Activated CD4-positive, alpha-beta memory T cell treated with anti-CD3 and anti-CD28 coated beads, Interleukin-2, amount 10 ng/mL, durations not matched to agents 7 days and 5 days (primary cell): Measurements from ENCODE around the gene TAS2R13. TPM values are rescaled to one million over a fixed set of nuclear protein-coding genes. Genes with fewer than 3 reads are reported as not detected.

Experiments
- CTCF ChIA-PET: fragments of 350-600 bp; sonication (Branson Sonifier 250); formaldehyde crosslinking; loops from one replicate; lab custom pipeline; 2021; ENCODE audit warnings: antibody characterized with exemption, inconsistent platforms; lab: Charles Lee
- POLR2A ChIA-PET: fragments of 350-600 bp; sonication (Branson Sonifier 250); formaldehyde crosslinking; loops from one replicate; lab custom pipeline; 2021; ENCODE audit warnings: antibody characterized with exemption; lab: Charles Lee
- DNase-seq: peaks from one replicate; pipeline ENCODE4 v3.0.0-alpha.2; 2020
- H3K27ac Mint-ChIP-seq: one replicate; pipeline ENCODE4 v1.8.0; 2021; ENCODE audit warnings: mild to moderate bottlenecking, mixed read lengths
- H3K27me3 Mint-ChIP-seq: one replicate; pipeline ENCODE4 v1.8.0; 2021; ENCODE audit warnings: mixed read lengths
- H3K36me3 Mint-ChIP-seq: one replicate; pipeline ENCODE4 v1.8.0; 2021; ENCODE audit warnings: low read depth, mixed read lengths
- H3K4me1 Mint-ChIP-seq: one replicate; pipeline ENCODE4 v1.8.0; 2021; ENCODE audit warnings: mixed read lengths
- H3K4me3 Mint-ChIP-seq: one replicate; pipeline ENCODE4 v1.8.0; 2021; ENCODE audit warnings: mild to moderate bottlenecking, mixed read lengths
- H3K9me3 Mint-ChIP-seq: one replicate; pipeline ENCODE4 v1.8.0; 2021; ENCODE audit warnings: mixed read lengths
- total RNA-seq, 2 experiments: library from RNA; stranded (reverse); gene quantifications; one replicate each; pipeline ENCODE4 v1.2.3, GENCODE V29; 2021

The TAS2R13 gene, protein sequence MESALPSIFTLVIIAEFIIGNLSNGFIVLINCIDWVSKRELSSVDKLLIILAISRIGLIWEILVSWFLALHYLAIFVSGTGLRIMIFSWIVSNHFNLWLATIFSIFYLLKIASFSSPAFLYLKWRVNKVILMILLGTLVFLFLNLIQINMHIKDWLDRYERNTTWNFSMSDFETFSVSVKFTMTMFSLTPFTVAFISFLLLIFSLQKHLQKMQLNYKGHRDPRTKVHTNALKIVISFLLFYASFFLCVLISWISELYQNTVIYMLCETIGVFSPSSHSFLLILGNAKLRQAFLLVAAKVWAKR
- under 1 TPM; 0.23 to 0.25 TPM for total RNA-seq

DNA sequence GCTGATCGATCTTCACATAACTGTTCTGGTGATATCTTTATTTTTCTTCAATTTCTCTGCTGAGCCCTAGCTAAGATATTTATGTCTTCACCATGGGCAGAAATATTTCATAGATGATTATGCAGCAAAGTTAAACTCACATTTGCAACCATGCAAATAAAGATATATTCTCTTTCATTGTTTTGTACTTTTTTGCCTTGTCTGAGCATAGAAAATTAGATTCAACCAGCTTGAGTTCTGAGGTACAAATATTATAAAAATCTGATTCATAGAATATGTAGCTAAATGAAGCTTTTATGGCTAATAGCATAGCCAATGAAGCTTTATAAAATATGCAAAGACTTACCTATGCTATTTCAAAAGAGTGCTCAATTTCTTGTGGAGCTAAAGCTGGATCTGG lies at the start of gene TAS2R13:
TSS of gene TAS2R13 (minus strand) at position 101 of the 400 bp plus-strand sequence. CDS start 264 bp downstream, outside the sequence.
- H3K4me3 Mint-ChIP-seq: no peak within 1 kb of the TSS
- POLR2A ChIA-PET: no interaction called here

DNA sequence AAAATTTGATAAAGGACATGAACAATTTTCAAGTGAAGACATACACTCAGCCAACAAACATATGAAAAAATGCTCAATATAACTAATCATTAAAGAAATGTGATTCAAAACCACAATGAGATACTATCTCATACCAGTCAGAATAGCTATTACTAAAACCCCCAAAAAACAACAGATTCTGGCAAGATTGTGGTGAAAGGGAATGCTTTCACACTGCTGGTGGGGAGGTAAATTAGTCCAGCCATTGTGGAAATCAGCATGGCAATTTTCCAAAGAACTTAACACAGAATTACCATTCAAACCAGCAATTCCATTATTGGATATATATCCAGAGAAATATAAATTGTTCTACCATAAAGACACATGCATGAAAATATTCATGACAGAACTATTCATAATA lies 48.4 kb upstream of the TAS2R13 start:
- Mint-ChIP-seq H3K9me3 (peaks cover 2% of the 10 kb centered on the region), H3K27ac (no peak overlapping the region), H3K4me3 (no peak overlapping the region), H3K4me1 (peaks cover 24% of the 10 kb centered on the region), H3K36me3 (peaks cover 3% of the 10 kb centered on the region), H3K27me3 (no peaks in the 10 kb centered on the region)
- ChIA-PET POLR2A (no interaction called here), CTCF (no interaction called here)
- no peak for DNase-seq

More for the DNA sequence above, at the start of gene TAS2R13:
- no peak for DNase-seq
- H3K27ac Mint-ChIP-seq: no peak within 1 kb of the TSS
- H3K9me3 Mint-ChIP-seq: peaks cover 6% of the 10 kb centered on the region
- peaks cover 2% of the 10 kb centered on the region for H3K36me3 Mint-ChIP-seq
- no peaks in the 10 kb centered on the region for H3K27me3 Mint-ChIP-seq
- H3K4me1 Mint-ChIP-seq: no peaks in the 10 kb centered on the region
- CTCF ChIA-PET: no interaction called here

DNA sequence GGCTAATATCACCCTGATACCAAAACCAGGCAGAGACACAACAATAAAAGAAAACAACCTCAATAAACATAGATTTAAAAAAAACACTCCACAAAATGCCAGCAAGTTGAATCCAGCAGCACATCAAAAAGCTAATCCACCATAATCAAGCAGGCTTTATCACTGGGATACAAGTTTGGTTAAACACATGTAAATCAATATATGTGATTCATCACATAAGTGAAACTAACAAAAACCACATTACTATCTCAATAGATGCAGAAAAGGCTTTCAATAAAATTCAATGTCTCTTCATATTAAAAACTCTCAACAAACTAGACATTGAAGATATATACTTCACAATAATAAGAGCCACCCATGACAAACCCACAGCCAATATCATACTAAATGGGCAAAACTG lies 46.7 kb upstream of the TAS2R13 start:
- Mint-ChIP-seq H3K27me3 (no peaks in the 10 kb centered on the region), H3K9me3 (peaks cover 5% of the 10 kb centered on the region), H3K4me3 (no peak overlapping the region), H3K27ac (no peak overlapping the region), H3K4me1 (peaks cover 24% of the 10 kb centered on the region), H3K36me3 (peaks cover 3% of the 10 kb centered on the region)
- no peak for DNase-seq
- CTCF ChIA-PET: no interaction called here
- POLR2A ChIA-PET: no interaction called here

DNA sequence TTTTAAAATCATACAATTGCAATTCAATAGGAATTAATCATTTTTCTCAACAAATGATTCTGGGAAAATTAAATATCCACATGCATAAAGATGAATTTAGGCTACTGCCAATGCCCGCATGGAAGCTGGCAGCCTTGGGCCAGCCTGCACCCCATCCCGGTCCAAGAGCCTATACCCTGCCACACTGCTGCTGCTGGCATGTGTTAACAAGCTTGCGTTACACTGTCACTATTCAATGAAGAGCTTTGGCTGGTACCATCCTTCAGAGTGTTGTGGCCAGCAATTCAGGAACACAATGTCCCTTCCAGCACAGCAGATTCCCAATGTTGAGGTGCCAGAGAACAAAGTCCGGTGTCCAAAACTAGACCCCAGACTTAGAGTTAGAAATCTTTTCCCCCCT lies 43.3 kb upstream of the TAS2R13 start:
- Mint-ChIP-seq H3K9me3 (peaks cover 16% of the 10 kb centered on the region), H3K4me1 (peaks cover 13% of the 10 kb centered on the region), H3K36me3 (peaks cover 4% of the 10 kb centered on the region), H3K27me3 (no peaks in the 10 kb centered on the region), H3K27ac (no peak overlapping the region), H3K4me3 (no peak overlapping the region)
- CTCF ChIA-PET: no interaction called here
- DNase-seq: no peak
- POLR2A ChIA-PET: no interaction called here

DNA sequence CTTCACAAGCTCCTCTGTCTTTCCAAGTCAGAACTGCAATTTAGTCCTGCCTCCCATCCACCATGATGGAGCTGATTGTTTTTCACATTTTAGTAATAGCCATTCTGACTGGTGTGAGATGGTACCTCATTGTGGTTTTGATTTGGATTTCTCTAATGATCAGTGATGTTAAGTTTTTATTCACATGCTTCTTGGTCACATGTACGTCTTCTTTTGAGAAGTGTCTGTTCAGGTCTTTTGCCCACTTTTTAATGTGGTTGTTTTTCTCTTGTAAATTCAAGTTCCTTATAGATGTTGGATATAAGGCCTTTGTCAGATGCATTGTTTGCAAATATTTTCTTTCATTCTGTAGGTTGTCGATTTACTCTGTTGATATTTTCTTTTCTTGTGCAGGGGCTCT lies 33.8 kb upstream of the TAS2R13 start:
- H3K27ac Mint-ChIP-seq: no peak overlapping the region
- POLR2A ChIA-PET: no interaction called here
- H3K4me3 Mint-ChIP-seq: no peak overlapping the region
- H3K36me3 Mint-ChIP-seq: no peaks in the 10 kb centered on the region
- no peaks in the 10 kb centered on the region for H3K4me1 Mint-ChIP-seq
- H3K9me3 Mint-ChIP-seq: peaks cover 12% of the 10 kb centered on the region
- CTCF ChIA-PET: no interaction called here
- no peaks in the 10 kb centered on the region for H3K27me3 Mint-ChIP-seq
- no peak for DNase-seq

DNA sequence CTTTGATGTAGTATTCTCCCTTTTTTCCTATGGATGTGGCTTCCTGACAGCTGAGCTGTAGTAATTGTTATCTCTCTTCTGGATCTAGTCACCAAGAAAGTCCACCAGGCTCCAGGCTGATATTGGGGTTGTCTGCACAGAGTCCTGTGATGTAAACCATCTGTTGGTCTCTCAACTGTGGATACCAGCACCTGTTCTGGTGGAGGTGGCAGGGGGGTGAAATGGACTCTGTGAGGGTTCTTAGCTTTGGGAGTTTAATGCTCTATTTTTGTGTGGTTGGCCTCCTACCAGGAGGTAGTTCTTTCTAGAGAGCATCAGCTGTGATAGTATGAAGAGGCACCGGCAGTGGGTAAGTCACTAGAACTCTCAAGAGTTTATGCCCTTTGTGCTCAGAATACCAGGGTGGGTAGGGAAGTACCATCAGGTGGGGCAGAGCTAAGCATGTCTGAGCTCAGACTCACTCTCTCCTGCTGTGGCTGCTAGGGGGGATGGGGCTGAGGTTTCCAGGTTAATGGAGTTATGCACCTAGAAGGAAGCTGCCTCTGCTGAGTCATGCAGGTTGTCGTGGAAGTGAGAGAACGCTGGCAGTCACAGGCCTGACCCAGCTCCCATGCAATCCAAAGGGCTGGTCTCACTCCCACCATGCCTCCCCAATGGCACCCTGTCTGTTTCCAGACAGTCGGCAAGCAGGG lies 32.7 kb upstream of the TAS2R13 start:
- no peak for DNase-seq
- Mint-ChIP-seq H3K4me3 (no peak overlapping the region), H3K27me3 (no peaks in the 10 kb centered on the region), H3K36me3 (no peaks in the 10 kb centered on the region), H3K9me3 (peaks cover 4% of the 10 kb centered on the region), H3K4me1 (no peaks in the 10 kb centered on the region), H3K27ac (no peak overlapping the region)
- POLR2A ChIA-PET: interaction anchor here (1.1 kb wide), 1 partner anchor 229 kb away, joined by 5 read pairs; the partner anchor contains the start of gene SMIM10L1
- CTCF ChIA-PET: no interaction called here

DNA sequence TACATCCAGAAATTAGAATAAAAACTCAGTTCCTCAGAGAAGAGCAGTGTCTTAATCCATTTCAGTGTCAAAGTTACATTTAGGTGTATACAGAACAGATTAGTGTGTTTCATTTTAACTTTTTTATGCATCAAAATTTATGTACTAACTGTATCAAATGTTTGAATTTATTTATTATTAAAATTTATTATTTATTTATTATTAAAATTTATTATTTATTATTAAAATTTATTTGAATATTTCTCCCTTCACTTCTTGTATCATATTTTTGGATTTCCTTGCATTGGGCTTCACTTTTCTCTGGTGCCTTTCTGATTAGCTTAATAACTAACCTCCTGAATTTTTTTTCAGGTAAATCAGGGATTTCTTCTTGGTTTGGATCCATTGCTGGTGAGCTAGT lies 32.0 kb upstream of the TAS2R13 start:
- no peaks in the 10 kb centered on the region for H3K4me1 Mint-ChIP-seq
- H3K27me3 Mint-ChIP-seq: no peaks in the 10 kb centered on the region
- DNase-seq: no peak
- no peak overlapping the region for H3K4me3 Mint-ChIP-seq
- ChIA-PET CTCF (no interaction called here), POLR2A (no interaction called here)
- H3K27ac Mint-ChIP-seq: no peak overlapping the region
- H3K9me3 Mint-ChIP-seq: no peaks in the 10 kb centered on the region
- no peaks in the 10 kb centered on the region for H3K36me3 Mint-ChIP-seq

DNA sequence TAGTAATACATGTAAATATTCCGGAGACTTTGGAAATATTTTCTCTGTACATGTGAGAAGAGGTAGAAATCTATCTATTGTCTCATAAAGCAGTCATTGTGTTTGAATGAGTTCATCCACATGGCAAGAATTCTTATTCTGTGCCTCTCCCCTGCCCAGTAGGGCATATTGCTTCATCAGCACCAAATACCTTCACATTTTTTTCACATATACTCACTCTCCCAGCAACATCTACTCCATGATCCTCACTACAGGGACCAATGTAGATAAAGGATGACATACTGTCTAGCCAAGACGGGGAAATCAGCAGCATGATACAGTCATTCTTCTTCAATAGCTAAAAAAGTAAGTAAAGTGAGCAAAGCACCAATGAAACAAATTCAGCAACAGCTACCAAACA lies 31.0 kb upstream of the TAS2R13 start:
- no peaks in the 10 kb centered on the region for H3K9me3 Mint-ChIP-seq
- DNase-seq: no peak
- no peak overlapping the region for H3K27ac Mint-ChIP-seq
- H3K36me3 Mint-ChIP-seq: no peaks in the 10 kb centered on the region
- CTCF ChIA-PET: no interaction called here
- H3K4me3 Mint-ChIP-seq: no peak overlapping the region
- POLR2A ChIA-PET: no interaction called here
- no peaks in the 10 kb centered on the region for H3K27me3 Mint-ChIP-seq
- H3K4me1 Mint-ChIP-seq: no peaks in the 10 kb centered on the region

DNA sequence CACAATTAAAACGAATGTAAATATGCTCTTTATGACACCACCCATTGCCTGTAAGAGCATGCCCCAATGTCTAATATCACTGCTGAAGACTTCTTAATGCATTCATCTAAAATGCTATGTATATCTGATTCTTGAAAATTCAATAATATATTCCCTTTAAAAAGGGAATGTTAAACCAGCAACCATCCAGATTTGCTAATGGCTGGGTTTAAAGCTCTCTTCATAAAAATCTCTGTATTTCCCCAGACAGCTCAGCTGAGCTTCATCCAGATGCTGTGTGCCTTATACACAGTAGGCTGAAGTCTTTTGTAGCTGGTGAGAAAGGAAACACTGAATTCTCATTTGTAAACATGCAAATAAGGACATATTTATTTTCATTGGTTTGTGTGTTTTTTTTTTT lies 29.8 kb upstream of the TAS2R13 start, which contains the start of gene TAS2R14:
TSS of gene TAS2R14 (minus strand) at position 101 of the 400 bp plus-strand sequence. CDS start at position 45, 56 bp downstream.
- Mint-ChIP-seq H3K4me3 (no peak within 1 kb of the TSS), H3K36me3 (no peaks in the 10 kb centered on the region), H3K27me3 (no peaks in the 10 kb centered on the region), H3K27ac (no peak within 1 kb of the TSS), H3K9me3 (no peaks in the 10 kb centered on the region), H3K4me1 (no peaks in the 10 kb centered on the region)
- ChIA-PET POLR2A (no interaction called here), CTCF (no interaction called here)
- DNase-seq: no peak

DNA sequence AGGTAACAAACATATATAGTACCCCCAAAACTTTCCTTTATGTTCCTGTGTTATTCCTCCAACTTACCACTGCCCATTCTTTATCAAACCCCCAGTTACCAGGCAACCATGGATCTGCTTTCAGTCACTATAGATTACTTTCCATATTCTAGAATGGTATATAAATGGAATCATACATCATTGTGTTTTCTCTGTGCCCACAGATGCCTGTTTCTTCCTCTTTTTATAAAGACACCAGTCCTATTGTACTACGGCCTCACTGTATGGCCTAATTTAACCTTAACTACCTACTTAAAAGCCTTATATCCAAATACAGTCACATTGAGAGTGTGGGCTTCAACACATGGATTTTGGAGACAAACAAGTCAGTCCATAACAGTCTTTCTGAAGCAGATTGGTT lies 27.1 kb upstream of the TAS2R13 start:
- no peak for DNase-seq
- H3K9me3 Mint-ChIP-seq: no peaks in the 10 kb centered on the region
- H3K27me3 Mint-ChIP-seq: no peaks in the 10 kb centered on the region
- CTCF ChIA-PET: no interaction called here
- POLR2A ChIA-PET: no interaction called here
- H3K27ac Mint-ChIP-seq: no peak overlapping the region
- H3K4me1 Mint-ChIP-seq: no peaks in the 10 kb centered on the region
- no peak overlapping the region for H3K4me3 Mint-ChIP-seq
- H3K36me3 Mint-ChIP-seq: no peaks in the 10 kb centered on the region

DNA sequence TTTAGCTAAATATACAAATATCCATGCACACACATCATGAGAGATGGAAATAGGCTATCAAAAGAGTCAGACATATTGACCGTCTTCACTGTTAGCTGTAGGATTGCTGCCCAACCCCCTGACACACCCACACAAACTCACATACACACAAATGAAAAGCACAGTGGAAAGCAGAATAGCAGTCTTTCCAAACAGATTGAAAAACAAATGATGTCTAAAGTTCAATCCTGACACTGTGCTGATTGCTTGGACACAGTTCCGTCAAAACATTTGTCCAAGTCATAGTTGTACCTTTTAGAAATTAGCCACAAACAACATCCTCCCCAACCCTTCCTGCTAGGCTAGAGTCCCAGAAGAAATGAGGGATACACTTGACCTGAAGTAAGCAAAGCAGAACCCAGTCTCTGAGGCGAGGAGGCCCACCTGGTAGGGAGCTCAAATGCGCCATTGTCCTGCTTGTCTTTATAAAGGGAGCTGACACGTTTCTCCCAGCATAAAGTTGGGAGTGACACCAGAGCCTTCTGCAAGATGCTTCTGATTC lies 19.5 kb upstream of the TAS2R13 start, which contains the start of gene PRH2:
TSS of gene PRH2 (plus strand) at position 491 of the 541 bp plus-strand sequence. CDS start at position 529, 38 bp downstream.
- no peak for DNase-seq
- Mint-ChIP-seq H3K4me1 (no peaks in the 10 kb centered on the region), H3K27ac (no peak within 1 kb of the TSS), H3K27me3 (no peaks in the 10 kb centered on the region), H3K9me3 (no peaks in the 10 kb centered on the region), H3K36me3 (no peaks in the 10 kb centered on the region), H3K4me3 (no peak within 1 kb of the TSS)
- POLR2A ChIA-PET: no interaction called here
- CTCF ChIA-PET: no interaction called here

DNA sequence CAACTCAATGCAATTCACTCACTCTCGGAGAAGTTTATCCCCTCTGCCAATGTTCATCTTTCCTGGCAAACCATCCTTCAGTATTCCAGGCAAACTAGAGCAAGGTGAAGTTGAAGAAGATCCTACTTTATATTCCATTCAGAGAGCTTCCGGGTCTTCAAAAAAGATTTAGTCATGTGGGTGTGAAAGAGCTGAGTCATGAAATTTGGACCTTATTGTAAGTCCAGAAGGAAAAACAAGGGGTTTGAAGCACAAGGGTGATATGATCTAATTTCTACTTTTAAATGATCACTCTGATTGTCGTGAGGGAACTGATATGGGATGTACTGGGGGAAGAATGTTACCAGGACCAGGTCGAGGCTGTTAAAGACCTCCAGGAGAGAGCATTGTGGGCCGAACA lies 16.9 kb upstream of the TAS2R13 start:
- Mint-ChIP-seq H3K36me3 (no peaks in the 10 kb centered on the region), H3K27me3 (no peaks in the 10 kb centered on the region), H3K4me1 (no peaks in the 10 kb centered on the region), H3K4me3 (no peak overlapping the region), H3K27ac (no peak overlapping the region), H3K9me3 (no peaks in the 10 kb centered on the region)
- POLR2A ChIA-PET: no interaction called here
- no peak for DNase-seq
- CTCF ChIA-PET: no interaction called here

DNA sequence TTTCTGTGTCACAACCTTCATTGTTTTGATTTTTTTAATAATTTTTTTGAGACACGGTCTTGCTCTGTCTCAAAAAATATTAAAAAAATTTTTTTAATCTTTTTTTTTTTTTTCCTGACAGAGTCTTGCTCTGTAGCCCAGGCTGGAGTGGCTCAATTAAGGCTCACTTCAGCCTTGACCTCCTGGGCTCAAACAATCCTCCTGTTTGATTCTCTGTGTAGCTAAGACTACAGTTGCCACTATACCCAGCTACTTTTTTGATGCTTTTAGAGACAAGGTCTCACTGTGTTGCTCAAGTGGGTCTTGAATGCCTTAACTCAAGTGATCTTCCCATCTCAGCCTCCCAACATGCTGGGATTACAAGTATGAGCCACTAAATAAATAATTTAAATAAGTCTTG lies 10.4 kb upstream of the TAS2R13 start:
- ChIA-PET POLR2A (no interaction called here), CTCF (no interaction called here)
- H3K36me3 Mint-ChIP-seq: no peaks in the 10 kb centered on the region
- H3K27ac Mint-ChIP-seq: no peak overlapping the region
- DNase-seq: no peak
- H3K9me3 Mint-ChIP-seq: no peaks in the 10 kb centered on the region
- no peak overlapping the region for H3K4me3 Mint-ChIP-seq
- H3K27me3 Mint-ChIP-seq: no peaks in the 10 kb centered on the region
- no peaks in the 10 kb centered on the region for H3K4me1 Mint-ChIP-seq
